Measurements from ENCODE around the gene IFNA2.
"Not testable (repeated sequence)": the region's sequence is repeated elsewhere in the genome, so short reads cannot be mapped to it uniquely, and the experiment has no call there.

IFNA2 gene

DNA sequence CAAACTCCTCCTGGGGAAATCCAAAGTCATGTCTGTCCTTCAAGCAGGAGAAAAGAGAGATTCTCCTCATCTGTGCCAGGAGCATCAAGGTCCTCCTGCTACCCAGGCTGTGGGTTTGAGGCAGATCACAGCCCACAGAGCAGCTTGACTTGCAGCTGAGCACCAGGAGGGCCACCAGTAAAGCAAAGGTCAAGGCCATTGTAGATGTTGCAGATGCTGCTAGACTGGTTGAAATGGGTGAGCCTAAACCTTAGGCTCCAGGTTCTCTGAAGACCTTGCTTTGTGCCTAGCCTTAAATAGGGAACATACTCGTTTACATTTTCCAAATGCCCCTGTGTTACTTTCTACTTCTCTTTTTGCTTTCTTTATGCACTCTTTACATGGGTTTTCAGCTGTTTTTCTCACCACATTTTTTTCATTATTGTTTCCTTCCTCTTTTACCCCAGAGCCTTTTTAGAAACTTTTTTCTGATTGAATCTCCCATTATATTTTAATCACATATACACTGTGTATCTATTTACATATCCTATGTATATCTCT lies at the start of gene IFNA2:
Gene IFNA2 (minus strand): TSS at position 268 of the 540 bp plus-strand sequence. CDS start 69 bp downstream, at position 199.
- no peak for DNase-seq

DNA sequence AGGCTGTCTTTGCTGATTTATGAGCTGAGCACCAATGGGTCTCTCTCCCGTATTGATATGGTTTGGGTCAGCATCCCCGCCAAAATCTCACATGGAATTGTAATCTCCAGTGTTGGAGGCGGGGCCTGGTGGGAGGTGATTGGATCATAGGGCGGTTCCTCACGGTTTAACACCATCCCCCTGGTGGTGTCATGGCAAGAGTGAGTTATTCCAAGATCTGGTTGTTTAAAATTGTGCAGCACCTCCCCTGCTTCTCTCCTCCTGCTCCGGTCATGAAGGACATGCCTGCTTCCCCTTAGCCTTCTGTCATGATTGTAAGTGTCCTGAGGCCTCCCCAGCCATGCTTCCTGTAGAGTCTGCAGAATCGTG lies 49.8 kb upstream of the IFNA2 start:
- DNase-seq: not testable (repeated sequence)

DNA sequence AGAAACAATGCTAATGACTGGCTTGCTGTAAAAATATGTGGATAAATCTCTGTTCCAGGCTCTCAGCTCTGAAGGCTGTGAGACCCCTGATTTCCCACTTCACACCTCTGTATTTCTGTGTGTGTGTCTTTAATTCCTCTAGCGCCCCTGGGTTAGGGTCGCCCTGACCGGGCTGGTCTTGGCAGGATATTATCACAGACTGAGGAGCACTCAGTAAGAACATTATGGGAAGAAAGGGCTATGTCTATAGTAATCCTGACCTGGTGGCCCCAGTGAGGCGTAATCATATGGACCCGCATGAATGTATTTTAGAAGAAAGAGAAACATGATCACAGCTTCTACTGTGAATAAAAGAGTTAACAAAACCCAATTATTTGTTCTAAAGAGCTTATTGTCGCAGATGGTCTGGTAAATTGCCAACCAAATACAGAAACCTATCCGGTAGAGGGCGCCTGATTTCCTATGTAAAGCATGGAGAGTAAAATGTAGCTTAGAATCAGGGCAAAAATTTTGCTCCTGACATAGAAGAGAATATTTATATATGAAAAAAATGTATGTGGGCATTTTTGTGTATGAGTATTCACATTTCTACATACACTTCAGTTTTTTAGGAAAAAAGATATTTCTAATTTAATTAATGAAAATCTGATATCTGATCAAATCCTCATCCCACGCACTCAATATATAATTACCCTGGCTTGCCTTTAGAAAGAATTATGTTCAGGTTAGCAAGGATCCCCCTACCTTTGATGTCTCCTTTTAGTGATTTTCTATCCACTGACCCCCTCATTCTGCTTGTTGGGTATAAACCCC lies 49.2 kb upstream of the IFNA2 start:
- DNase-seq: peak; percentile 38

DNA sequence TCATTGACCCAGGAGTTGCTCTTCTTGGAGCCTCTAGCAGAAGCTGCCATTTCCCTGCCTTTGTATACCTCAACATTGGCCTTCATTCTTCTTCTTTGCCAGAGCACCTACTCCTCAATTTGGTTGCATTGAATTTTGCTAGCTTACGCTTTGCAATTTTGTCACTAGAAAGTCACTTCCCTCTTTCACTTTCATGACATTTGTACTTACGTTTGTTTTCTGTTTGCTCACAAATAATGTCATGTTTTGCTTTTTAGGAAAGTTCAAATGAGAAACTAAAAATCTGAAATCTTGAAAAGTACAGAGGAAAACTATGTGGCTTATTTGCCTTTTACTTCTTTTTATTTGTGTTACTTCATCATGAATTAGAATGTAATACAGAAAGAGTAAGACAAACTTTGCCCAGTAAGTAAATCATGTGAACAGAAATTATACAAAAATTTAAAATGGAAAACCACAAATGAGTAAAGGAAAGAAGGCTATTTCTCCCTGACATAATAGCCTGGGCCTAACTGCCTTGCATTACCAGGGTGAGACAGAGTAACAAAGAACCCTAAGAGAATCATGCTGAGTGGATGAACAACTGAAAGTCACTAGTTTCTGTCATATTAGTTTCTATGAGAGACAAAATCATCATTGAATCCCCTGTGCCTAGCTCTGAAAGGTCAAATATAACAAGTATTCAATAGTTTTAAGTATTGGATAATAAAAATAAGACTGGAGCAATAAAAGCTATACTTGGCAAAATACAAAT lies 47.7 kb upstream of the IFNA2 start:
- no peak for DNase-seq

DNA sequence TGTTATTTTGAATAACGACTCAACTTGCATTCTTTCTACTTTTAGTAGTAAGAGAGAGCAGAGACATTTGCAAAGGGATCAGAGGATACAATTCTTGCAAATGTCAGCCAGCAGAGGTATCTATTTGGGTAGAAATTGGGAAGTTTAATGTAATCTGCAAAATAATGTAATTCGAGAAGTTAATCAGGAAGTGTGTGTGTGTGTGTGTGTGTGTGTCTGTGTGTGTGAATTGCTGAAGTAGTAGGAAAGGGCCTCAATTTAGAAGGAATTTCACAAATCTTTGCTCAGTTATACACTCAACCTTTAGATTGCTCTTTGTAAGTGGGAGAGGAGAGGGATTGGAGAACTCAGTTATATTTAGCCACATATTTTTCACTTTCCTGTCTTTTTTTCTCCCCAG lies 44.0 kb upstream of the IFNA2 start:
- no peak for DNase-seq

DNA sequence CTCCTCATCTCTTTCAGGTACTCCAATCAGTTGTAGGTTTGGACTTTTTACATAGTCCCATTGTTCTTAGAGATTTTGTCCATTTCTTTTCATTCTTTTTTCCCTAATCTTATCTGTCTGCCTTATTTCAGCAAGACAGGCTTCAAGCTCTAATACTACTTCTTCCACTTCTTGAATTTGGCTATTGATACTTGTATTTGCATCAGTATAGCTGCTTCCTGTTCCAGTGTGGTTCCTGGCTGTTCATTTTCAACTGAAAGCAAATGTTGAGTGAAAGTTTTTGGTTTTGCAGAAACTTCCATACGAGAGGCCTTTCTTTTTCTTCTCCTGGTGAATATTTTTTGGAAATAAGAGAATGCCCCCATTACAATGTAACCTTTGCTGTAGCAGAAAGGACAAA lies 43.0 kb upstream of the IFNA2 start:
- no peak for DNase-seq

DNA sequence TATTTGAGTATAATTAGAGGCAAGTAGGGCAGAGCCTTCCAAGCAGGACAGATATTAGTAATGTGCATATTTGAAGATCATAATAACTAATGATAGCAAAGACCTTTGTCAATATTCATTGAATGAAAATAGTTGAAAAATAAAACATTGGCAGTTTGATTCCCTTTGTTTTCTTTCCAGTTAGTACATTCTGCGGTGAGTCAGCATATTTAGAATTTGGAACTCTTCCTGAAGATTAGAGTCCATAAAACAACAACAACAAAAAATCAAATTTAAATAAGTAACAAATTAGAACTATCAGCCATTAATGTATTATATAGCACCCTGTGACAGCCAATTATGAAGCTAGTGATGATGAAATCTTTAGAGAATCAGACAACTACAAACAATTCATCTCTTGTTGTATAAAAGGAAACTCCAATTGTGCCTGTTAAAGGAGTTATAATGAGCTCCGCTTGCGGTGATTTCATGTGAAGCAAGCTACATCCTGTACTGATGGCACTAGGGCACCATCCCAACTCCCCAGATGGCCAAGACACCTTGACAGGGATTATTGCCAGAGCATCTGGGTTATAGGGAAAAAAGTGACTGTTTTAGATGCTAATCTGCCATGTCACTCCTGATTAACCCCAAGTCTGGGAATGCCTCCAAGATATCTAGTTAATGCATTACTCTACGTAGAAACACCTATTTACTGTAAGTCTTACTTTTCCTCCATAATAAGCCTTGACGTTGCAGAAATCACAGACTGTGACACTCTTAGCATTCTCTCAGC lies 30.5 kb upstream of the IFNA2 start:
- no peak for DNase-seq

DNA sequence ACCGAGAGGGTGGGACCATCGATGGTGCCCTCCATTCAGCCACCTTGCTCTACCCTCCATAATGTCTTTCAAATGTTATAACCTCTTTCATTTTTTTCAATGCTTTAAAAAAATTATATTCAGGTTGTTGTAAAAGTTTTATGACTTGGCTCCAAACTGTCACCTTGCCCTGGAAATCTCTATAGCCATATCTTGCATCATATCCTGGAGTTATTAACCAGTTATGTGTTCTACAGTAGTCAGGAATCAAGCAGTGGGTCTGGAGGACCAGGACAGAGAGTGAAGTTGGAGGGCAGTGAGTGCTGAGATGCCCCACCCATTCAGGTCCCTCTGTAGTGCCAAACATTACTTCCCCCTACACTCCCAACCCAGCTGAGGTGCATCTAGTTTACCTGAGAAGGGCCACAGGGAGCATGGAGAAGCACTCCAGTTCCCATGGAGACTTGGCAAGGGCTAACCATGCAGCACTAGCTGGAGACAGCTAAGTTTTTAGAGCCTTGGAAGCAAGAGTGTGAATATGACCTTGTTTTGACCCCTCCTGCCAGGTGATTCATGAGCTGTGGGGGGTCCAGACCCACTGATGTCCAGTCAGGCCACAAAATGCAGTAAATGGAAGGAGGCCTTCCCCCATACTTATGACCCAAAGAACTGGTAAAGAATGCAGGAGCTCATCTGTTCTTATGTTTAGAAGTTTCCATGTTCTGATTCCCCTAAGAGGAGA lies 29.2 kb upstream of the IFNA2 start:
- DNase-seq: no peak

DNA sequence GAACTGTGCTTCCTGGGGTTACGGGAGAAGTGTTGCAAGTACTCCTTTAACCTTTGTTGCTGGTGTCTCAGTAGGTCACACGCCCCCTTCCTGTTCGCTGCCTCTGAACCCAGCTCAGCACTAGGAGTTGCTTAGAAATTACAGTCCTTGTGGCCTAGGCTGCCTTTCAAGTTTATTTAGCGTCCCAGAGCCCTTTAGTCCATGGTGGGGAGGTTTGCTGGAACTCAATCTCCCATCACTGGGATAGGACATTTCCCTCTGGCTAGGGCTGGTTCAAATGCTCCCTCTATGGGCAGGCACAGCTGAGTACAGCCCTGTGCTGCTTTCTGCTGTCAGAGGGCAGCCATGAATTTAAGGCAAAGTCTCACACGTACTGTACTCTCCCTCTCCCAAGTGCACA lies 28.4 kb upstream of the IFNA2 start:
- DNase-seq: no peak

DNA sequence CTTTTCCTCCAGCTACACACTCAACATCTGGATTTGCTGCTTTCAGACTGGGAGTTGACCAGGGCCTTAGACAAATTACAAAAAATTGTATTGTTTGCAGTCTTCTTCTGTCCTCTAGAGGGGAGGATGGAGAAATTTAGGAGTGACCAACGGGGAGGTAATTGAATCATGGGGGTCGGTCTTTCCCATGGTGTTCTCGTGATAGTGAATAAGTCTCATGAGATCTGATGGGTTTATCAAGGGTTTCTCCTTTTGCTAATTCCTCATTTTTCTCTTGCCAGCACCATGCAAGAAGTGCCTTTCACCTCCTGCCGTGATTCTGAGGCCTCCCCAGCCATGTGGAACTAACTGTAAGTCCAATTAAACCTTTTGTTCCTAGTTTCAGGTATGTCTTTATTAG lies 28.0 kb upstream of the IFNA2 start:
- no peak for DNase-seq

DNA sequence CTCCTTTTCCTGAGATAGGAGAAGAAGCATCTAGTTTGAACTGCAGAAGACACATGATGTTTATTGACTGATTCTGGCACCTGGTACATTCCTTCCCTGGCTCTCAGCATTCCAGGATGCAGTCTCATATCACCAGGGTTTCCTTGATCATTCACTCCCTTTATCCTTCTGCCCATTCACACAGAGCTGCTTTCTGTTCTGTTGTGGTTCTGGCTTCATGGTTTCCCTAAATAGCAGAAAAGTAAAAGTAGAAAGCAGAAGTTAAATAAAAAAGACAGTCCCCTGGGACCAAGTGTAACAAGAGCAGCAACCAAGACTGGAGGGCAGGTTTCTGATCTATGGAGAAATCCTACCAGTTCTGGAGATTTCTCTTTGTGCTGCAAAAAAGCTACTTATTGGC lies 26.9 kb upstream of the IFNA2 start:
- DNase-seq: no peak

DNA sequence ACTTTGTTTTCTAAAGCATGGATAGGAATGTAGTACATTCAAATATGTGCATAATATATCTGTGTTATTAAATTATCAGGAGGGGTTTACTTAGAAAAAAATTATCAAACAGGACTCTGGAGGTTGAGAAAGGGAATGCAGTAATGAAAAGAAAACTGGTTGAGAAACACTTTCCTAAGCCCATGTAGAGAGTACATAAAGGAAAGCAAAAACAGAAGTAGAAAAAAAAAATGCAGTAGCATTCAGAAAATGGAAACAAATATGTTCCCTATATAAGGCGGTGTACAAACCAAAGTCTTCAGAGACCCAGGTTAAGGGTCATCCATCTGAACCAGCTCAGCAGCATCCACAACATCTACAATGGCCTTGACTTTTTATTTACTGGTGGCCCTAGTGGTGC lies 23.6 kb upstream of the IFNA2 start, which contains the start of gene IFNA8:
Gene IFNA8 (plus strand): TSS at position 301 of the 400 bp plus-strand sequence. CDS start 60 bp downstream, at position 361.
- DNase-seq: no peak

DNA sequence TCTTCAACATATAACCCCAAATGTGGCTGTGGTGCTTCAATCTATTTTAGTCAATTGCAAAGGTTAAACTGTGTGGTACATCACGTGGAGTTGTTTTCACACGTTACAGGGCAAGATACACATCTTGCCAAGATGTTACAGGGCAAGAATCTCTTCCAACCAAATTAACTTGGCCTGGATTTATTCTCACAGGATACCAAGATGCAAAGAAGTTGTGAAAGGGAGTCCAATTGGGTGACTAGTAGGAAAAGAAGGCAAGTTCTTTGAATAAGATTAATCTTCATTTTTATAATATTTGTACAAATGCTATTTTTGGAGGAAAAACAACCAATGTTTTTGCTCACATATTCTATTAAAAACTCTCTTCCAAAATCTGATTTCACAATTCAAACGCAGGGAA lies 18.9 kb upstream of the IFNA2 start:
- no peak for DNase-seq

DNA sequence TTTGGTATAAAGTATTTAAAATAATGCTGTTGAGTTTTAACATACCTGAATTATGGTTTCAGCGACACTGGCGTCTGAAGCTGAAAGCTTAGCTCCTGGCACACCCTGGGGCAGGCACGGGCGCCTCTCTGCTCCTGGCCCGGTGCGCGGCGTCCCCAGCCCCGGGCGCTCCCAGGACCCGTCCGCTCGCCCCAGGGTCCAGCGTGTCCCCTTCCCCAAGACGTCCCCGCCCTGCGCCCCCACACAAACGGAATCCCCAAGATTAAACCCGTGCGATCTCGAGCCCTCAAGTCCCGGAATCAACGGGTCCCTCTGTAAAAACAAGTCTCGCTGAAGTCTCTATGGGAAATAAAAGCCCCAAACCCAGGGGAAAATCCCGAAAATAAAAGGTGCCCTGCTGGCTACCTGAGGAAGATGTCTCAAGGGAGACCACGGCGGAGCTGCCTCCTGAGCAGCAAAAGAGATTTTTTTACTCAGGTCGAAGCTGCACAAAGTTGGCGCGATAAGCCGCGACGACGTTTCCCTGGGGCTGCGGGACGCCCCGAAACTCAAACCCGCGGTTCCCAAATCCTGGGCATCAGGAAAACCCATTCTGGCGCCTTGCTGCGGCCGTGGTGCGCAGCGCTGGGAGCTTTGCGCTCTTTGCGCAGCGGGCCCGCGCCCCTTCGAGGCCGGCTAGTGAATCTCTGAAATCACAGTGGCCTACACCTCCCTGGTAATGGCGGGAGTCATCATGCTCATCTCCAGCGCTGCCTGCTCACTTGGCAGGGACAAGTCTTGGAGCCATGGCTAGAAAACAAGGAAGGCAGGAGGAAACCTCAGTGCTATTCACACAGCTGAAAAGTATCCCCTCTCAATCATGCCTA lies 17.4 kb upstream of the IFNA2 start:
- no peak for DNase-seq

DNA sequence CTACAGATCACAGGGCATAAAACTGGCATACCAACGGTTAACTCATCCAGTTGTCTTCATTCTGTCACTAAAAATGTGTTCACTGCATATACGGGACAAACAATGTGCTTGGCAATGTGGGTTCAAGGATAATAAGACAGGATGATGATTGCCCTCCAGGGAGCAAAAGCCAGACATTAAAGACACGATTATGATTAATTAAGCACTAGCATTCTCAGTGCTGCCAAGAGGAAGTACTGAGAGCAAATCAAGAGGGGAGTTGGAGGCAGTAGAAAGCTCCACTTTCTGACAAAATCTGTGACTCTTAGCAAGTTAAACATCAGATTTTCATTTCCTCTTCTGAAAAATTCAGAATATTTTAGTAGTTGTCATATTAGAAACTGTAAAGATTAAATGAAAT lies 14.8 kb upstream of the IFNA2 start:
- no peak for DNase-seq

DNA sequence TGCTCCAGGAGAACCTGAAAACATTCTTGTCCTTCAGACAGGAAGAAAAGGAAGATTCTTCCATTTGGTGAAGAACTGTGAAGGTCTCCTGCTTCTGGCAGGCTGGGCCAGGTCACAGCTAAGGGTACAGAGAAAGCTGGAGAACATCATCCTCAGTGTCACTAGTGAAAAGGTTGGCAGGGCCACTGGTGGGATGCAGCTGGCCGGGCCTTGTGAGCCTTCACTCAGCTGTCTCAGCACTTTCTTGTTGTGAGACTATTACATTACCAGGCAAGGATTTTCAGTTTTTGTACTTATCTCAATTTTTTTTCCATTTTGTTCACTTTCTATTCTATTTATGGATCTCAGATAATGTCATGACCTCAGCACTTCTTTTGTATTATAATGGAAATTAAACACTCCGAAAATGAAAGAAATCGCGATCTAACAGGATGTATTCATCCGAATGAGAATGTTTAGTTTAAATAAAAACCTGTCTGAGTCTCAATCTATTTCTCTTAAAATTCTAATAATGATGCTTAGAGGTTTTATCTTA lies 13.8 kb upstream of the IFNA2 start:
- no peak for DNase-seq

DNA sequence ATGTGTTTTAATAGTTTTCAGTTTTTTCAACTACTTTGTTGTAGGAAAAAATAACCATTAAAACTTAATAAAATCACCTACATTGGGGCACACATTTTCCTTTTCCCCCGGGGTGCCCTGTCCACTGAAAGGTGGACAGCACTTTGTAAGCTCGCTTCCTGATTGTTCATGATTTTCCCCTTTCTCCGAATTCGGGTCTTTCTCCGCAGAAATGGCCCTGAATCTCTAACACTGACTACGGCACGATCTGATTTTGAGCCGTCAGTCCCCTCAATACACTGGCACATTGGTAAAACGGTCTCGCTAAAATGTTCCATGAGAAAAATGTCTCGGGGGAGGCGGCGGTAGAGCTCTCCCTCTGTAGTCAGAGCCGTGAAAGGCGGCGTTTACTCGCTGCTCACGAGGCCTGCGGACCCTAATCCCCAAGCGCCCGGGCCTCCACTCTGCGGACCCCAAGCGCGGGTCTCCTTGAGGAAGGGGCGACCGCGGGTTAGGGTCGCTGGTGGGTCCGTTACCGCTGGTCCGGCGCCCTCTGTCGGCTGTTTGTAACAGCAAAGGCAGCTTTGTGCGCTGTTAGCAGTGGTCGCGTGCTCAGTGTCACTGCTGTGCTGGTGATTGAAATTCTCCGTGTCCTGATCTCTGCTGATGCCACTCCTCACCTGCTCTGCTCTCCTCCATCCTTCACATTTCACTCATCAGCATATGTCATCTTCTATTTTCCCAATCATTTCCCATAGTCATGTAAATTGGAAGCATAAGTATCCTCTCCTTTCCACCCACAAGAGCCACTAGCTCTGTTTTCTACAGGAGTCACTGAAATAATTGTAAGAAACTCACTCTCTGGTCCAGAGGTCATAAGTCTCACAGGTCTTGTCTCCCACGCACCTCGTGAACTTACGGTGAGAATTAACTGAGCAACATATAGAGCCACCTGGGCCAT lies 10.8 kb upstream of the IFNA2 start:
- peak; percentile 43 for DNase-seq

DNA sequence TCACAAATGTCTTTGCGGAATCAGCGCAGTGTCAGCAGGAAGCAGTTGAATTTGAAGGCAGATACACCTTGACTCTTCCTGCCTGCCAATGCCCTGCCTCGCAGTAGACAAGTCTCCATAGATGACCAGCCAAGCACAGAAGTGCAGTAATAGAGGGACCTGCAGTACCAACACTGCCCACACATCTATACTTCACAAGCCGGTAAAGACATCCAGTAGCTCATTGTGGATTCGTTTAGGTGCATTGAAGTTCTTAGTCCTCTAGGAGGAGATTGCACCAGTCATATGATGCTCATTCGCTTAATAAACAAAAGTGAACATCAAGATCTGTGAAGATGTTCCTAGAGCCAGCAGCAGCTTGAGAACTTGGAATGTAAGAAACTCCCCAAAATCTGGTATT lies 7.1 kb upstream of the IFNA2 start:
- no peak for DNase-seq

DNA sequence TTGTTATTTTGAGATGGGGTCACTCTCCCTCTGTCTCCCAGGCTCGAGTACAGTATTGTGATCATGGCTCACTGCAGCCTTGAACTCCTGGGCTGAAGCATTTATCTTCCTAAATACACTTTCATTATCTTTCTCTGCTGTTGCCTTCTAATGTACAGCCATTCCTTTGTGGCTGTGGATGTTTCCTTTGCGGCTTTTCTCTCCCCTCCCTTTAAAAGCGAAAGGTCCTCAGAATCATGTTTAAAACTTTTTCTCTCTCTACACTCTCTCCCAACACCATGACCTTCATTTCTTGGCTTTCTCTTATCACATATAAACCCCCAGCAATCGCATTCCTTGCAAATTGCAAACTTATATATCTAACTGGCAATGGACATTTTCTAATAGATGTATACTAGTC lies 1.6 kb downstream of the IFNA2 start:
- DNase-seq: no peak

Measured in NCI-H1105 treated with DMSO at 0.1 percent for 48 hours (cell line).